GM20000 (cell line): ENCODE measurements around the gene CCDC82.

Source experiments
- DNase-seq: peaks from one replicate; pipeline ENCODE4 v3.0.0; 2012; ENCODE audit warnings: low spot score
- CTCF ChIP-seq: IDR thresholded peaks from 2 replicates; pipeline ENCODE4 v1.5.1; 2012; ENCODE audit warnings: mild to moderate bottlenecking, control low read depth; ENCODE audit errors: extremely low read depth, missing control alignments

CCDC82 gene

DNA sequence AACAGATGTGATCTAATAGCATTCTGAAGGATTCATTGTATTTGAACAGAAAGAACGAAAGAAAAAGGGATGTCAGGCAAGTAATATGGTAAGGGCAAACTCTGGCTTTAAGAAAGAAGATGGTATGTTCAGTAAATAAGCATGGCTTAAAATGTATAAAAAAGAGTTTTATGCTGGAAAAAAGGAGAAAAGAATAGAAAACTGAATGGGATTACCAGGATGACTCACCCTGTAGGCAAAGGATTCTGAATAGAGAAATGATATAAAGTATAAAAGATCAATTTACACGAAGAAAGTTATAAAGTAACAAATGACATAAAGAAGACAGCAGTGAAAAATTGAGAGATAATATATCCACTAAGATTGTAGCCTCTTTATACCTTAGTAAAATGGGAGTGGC is 4.5 kb downstream of the CCDC82 start:
- TF ChIP-seq CTCF: no peak
- no peak for DNase-seq

DNA sequence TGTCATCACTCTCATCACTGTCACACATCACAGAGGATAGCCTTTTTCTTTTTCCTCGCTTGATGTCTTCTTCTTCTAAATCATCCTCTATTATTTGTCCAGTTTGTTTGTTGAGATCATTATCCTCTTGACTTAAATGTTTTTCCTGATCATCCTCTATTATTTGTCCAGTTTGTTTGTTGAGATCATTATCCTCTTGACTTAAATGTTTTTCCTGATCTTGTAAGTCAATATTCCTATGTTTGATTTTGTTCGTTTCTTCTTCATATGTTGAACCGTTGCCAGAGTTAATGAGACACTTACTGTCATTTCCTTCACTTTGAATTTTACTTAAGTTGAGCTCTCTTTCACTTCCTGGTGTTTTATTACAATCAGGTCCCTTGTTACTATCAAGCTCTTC is 5.6 kb downstream of the CCDC82 start:
- no peak for DNase-seq
- TF ChIP-seq CTCF: no peak

- TF ChIP-seq CTCF: no peak
- DNase-seq: no peak
These were observed 12.9 kb downstream of the CCDC82 start for GRCh38 chr11:96376796-96377195.

DNA sequence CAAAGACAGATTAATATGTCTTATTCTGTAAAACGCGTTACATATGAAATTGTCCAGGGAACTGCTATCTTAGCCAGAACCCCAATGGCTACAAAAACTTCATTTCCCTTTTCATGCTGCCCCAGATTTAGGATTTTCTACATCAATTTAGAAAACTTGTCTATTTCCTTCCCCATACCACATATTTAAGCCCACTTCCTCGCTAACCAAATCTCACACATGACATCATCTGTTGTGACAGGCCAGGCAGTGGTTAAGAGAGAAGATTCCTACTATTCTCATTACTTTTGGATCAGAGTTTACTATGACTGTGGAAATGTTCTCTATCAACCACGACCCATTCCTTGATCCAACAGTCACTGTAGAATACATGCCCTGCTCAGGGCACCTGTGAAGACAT is 15.9 kb downstream of the CCDC82 start:
- no peak for TF ChIP-seq CTCF
- DNase-seq: no peak

DNA sequence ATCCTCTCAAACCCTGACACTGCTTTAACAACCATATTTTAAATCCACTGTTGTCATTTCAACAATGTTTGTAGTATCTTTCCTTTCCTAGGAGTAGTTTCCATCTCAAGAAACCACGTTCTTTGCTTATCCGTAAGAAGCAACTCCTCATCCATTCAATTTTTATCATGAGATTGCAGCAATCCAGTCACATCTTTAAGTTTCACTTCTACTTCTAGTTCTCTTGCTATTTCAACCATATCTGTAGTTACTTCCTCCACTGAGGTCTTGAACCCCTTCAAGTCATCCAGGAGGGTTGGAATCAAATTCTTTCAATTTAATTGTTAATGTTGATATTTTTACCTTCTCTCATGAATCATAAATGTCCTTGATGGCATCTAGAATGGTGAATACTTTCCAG is 22.4 kb downstream of the CCDC82 start:
- DNase-seq: no peak
- TF ChIP-seq CTCF: no peak

DNA sequence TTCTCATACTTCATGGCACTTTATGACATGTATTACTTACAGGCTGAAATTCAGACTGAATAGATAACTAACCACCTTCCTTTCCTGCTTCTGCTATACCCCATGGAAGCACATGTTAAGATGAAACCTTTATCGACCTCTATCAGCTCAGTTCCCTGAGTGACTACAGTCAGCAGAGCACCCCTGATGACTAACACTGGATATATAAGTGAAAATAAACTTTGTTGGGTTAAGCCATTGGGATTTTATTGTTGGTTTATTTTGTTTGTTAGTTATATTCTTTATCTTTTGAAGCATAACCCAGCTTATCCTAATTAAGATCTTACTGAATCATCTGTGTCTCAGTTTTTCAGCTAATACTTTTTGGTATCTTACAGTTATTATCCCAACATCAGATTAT is 23.7 kb downstream of the CCDC82 start:
- no peak for TF ChIP-seq CTCF
- DNase-seq: no peak

GRCh38 chr11:96365493-96365892 is 24.2 kb downstream of the CCDC82 start:
- no peak for TF ChIP-seq CTCF
- no peak for DNase-seq
